NCI-H82 (cell line): ENCODE data around the gene CALHM6.
"Not testable (repeated sequence)": the region's sequence is repeated elsewhere in the genome, so short reads cannot be mapped to it uniquely, and the experiment has no call there.

Source experiments
- DNase-seq: peaks from one replicate; lab custom pipeline; 2025; lab: John Stamatoyannopoulos, UW

CALHM6 gene

DNA sequence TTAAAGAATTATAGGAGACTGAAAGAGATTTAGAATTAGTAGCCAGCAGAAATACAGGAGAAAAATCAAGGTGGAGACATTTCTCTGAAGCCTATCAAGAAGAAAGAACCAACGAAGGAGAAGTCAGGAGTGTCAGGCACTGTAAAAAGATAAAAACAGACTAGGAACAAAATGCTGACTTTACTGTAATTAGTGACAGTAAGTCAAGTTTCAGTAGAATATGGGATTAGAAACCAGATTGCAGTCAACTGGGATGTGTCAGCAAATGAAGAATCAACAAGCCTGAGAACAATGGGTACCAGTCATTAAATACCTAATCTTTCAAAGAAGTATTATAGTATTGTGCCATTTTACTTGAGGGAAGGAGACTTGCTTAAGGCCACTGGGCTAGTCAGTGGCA, 21.6 kb downstream of the CALHM6 start:
- DNase-seq = no peak

- no peak for DNase-seq
Measured at GRCh38 chr6:116483616-116484015, 22.4 kb downstream of the CALHM6 start.

DNA sequence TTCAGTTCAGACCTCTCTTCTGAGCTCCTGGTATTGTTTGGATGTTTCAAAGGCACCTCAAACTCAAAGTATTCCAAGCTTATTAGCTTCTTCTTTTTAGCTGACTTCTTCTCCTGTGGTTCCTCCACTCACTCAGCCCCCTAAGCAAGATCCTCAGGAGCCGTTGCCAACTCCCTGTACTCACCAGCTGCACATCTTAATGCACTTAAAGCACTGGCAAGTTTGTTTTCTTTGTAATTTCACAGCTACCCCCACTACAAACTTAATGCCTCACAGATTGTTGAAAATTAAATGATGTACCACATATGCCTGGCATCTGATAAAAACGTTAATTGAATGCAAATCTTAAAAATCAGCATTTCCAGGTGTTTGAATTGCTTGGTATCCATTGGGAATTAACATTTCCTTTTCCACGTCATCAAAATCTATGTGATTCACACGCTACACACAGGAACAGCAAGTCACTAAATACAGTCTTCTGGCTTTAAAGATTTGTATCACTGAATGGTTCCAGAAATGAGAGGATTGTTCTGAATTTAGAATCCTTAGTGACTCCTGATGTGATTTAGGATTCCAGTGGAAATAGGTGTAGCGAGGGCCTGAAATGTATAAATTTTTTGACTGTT, 24.5 kb downstream of the CALHM6 start:
- no peak for DNase-seq

GRCh38 chr6:116491610-116492330, 30.6 kb downstream of the CALHM6 start:
- no peak for DNase-seq

DNA sequence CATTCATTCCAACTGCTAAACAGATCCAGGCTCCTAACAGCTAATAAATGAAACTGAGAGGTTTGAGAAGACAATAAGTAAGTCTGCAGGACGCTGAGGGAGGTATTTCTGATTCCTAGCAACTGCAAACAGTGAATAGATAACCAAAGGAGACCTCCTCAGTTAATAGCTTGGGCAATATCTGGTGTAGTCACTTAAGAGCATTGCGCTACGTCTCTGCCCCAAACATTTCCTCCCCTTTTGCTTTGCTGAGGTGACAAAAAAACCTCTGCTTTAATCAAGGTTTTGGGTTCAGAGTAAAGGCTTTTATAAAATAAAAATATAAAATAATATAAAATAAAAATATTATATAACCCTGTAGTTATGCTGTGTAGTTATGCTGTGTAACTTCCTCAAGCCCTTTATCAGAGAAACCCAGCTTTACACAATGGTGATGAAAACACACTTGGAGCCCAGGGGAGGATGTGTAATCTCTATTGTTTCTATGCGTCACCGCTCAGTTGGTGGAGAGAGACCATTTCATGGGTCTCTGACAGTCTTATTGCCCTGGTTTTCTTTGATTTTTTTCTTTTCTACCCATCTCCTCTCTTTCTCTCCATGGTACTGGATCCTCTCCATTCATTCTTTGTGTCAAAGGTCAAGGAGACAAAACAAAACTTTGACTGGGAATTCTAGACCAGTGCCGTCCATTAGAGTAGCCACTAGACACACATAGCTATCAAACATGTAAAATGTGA, 31.3 kb downstream of the CALHM6 start:
- no peak for DNase-seq

GRCh38 chr6:116495161-116495560, 34.0 kb downstream of the CALHM6 start:
- not testable (repeated sequence) for DNase-seq

DNA sequence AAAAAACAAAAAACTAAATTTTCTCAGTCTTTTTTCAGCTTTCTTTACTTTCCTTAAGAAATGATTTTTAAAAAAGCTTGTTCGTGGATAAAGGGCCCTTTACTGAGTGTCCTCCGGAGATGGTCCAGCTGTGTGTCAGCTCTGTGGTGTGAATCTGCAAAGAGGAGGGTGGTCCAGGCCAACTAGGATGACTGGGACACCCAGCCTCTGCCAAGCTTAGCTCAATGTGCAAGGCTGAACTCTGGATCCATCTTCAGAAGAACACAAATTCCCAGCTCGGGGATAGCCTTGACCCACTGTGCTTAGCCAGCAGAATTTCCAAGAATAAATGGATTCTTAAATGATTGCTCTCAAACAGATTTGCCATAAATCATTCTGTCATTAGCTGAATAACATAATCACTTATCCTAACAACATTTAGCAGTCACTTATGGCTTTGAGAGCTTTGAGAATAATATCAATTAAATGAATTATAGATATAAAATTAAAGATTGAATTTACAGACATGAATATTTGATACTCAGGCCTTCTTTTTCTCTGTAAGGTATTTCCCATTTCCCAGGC, 36.0 kb downstream of the CALHM6 start:
- DNase-seq = no peak

DNA sequence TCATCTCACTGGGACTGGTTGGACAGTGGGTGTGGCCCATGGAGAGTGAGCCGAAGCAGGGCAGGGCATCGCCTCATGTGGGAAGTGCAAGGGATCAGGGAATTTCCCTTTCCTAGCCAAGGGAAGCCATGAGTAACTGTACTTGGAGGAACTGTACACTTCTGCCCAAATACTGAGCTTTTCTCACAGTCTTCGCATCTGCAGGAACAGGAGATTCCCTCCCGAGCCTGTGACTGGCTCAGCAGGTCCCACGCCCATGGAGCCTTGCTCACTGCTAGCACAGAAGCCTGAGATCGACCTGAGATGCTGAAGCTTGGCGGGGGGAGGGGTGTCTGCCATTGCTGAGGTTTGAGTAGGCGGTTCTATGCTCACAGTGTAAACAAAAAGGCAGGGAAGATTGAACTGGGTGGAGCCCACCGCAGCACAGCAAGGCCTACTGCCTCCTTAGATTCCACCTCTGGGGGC, 39.8 kb downstream of the CALHM6 start:
- no peak for DNase-seq

DNA sequence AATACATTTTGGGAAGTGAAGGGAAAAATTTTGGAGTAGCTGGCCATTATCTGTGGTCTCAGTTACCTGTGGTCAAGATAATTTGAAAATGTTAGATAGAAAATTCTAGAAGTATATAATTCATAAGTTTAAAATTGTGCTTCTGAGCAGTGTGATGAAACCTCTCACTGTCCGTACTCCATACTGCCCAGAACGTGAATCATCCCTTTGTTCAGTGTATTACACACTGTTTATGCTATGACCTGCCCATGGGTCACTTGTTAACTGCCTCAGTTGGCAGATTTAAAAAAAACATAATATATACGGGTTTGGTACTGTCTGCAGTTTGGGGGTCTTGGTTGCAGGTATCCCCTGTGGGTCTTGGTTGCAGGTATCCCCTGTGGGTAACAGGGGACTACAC, 46.1 kb downstream of the CALHM6 start:
- no peak for DNase-seq

GRCh38 chr6:116508527-116508926, 47.4 kb downstream of the CALHM6 start:
- no peak for DNase-seq

DNA sequence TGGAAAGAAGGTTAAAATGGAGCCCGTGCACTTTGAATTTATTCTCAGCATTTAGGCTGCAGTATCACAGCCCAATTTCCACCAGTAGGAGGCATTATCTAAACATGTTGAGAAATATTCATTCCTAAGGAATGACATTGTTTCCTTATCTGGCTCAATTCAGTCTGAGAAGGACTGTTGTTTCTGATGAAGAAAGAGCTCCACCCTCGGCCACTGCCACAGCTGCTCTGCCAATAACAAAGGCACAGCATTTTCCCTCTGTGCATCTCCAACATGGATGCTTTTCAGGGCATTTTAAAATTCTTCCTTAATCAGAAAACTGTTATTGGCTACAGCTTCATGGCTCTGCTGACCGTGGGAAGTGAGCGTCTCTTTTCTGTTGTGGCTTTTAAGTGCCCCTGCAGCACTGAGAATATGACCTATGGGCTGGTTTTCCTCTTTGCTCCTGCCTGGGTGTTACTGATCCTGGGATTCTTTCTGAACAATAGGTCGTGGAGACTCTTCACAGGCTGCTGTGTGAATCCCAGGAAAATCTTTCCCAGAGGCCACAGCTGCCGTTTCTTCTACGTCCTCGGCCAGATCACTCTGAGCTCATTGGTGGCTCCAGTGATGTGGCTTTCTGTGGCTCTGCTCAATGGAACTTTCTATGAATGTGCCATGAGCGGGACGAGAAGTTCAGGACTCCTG, 50.4 kb downstream of the CALHM6 start, which contains the start of gene CALHM5:
TSS of gene CALHM5 (plus strand) at position 216 of the 687 bp plus-strand sequence. CDS start at position 274, 58 bp downstream.
- peak; percentile 27 for DNase-seq

DNA sequence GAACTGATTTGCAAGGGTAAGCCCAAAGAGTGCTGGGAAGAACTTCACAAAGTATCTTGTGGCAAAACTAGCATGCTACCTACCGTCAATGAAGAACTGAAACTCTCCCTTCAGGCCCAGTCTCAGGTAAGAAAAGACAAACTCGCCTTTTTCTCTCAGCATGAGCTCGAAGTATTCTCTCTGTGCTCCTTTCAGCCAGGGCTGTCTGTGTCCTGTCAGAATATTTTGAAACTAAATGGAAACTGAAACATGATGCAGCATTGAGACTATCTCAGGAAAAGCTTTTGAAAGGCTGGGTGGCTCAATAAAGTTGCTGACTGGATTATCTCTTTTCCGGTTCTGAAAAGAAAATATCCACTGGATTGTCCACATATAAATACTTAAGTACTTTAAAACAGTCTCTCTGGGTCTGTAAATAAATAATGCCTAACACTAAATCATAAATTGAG, 51.0 kb downstream of the CALHM6 start:
- no peak for DNase-seq

GRCh38 chr6:116512734-116513133, 51.6 kb downstream of the CALHM6 start:
- no peak for DNase-seq
